Stomach (tissue), 9 donors: Measurements from ENCODE around the gene AQR. TPM values are rescaled to one million over a fixed set of nuclear protein-coding genes. Genes with fewer than 3 reads are reported as not detected.

Experiments used
- DNase-seq, 2 donors: peaks; one replicate each; pipeline versions ENCODE4 v3.0.0 to v3.0.0-alpha.2; 2013 to 2019
- H3K27ac ChIP-seq, 5 donors: fragments of 200-600 bp in 4 of 5; sonication (generic) in 4 of 5; one replicate each; pipeline ENCODE4 v1.5.1; 2013 to 2019; ENCODE audit warnings: mild to moderate bottlenecking in 1 of 5, moderate library complexity in 1 of 5
- H3K27me3 ChIP-seq, 3 donors: fragments of 200-600 bp; sonication (generic); one replicate each; pipeline ENCODE4 v1.5.1; 2017 to 2019; ENCODE audit warnings: mixed run types in 1 of 3
- H3K36me3 ChIP-seq, 4 donors: fragments of 200-600 bp; sonication (generic); 1 replicate in 3 of 4; 2 replicates in 1 of 4; pipeline ENCODE4 v1.5.1; 2016 to 2019
- H3K4me1 ChIP-seq, 4 donors: fragments of 200-600 bp; sonication (generic); one replicate each; pipeline ENCODE4 v1.5.1; 2016 to 2019
- H3K4me3 ChIP-seq, 4 donors: fragments of 200-600 bp; sonication (generic) in 3 of 4; one replicate each; pipeline ENCODE4 v1.5.1; 2016 to 2019; ENCODE audit warnings: mild to moderate bottlenecking in 1 of 4
- H3K9me3 ChIP-seq, 4 donors: fragments of 200-600 bp; sonication (generic); one replicate each; pipeline ENCODE4 v1.5.1; 2016 to 2019
- EP300 ChIP-seq: sonication (generic); formaldehyde crosslinking; IDR thresholded peaks from one replicate; pipeline ENCODE4 v1.6.1; 2017; ENCODE audit warnings: antibody characterized with exemption
- POLR2A ChIP-seq, 4 donors: fragments of 450-650 bp; IDR thresholded peaks; one replicate each; pipeline ENCODE4 v1.6.1; 2016; ENCODE audit warnings: antibody characterized with exemption in 4 of 4, control low read depth in 2 of 4, mild to moderate bottlenecking in 1 of 4, moderate library complexity in 1 of 4
- POLR2AphosphoS5 ChIP-seq, 3 donors: sonication (generic); formaldehyde crosslinking; IDR thresholded peaks; one replicate each; pipeline ENCODE4 v1.6.1; 2016; ENCODE audit warnings: antibody characterized with exemption in 3 of 3
- WGBS, 5 donors: extraction: QIAGEN DNeasy Blood & Tissue Kit in 3 of 5; methylation state at CpG; one replicate each; pipeline versions ENCODE4 v1.1.5 to v1.1.7; 2013 to 2018; 5-methylcytosine and 5-hydroxymethylcytosine counted together
- intact Hi-C: fragments of 100-400 bp; cut with DNase I; formaldehyde crosslinking; loops from one replicate; pipeline ENCODE4 v1.15.1; 2023; ENCODE audit warnings: low total_unique reads
- polyA plus RNA-seq, 3 donors: library from polyadenylated mRNA; stranded (reverse); fragments of 200-250 nt; gene quantifications; one replicate each; pipeline ENCODE4 v1.2.3, GENCODE V29; 2013
- total RNA-seq, 5 donors: library from RNA; depleted of rRNA; stranded (reverse); fragments of >200 nt; gene quantifications; one replicate each; pipeline versions ENCODE4 v1.1.0 to v1.2.3, GENCODE V29; 2014 to 2016
- TF ChIP-seq, protein P1 (sequence below), 7 experiments: fragments of 450-650 bp in 4 of 7; fragments of 200-600 bp in 3 of 7; sonication (generic) in 3 of 7; IDR thresholded peaks; one replicate each; pipeline ENCODE4 v1.5.1; 2016 to 2019; ENCODE audit warnings: antibody characterized with exemption in 7 of 7, control low read depth in 2 of 7, mild to moderate bottlenecking in 1 of 7
- donor health status: healthy with polysubstance abuse.
- donor health status: Bipolar disorder and iron deficiency.
- donor health status: healthy.

The AQR gene
- total and polyA plus RNA-seq, 8 donors, result 4.5 to 54.5 (median 9.6) TPM

DNA sequence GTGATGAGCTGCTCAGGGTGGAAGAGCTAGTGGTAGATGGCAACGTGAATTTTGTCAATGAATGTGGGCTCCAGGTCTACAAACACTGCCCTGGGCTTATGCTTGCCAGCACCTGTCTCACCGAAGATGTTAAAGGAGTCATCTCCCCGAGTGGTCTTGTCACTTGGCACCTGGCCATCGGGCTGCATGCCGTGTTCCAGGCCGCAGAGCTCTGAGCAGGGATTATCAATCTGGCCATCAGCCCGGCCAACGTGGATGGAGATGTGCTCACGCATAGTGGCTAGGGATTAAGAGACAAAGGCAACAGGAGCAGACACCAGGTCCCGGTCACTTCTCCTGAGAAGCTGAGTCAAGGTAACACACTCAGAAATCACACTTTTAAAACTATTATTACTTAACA, 119.4 kb downstream of the AQR start:
- Histone ChIP-seq H3K4me3 (no peak overlapping the region), H3K27ac (no peak overlapping the region), H3K9me3 (no peaks in the 10 kb centered on the region), H3K27me3 (no peaks in the 10 kb centered on the region), H3K4me1 (peaks cover 0 to 35% (median 19%) of the 10 kb centered on the region in 4 donors), H3K36me3 (peaks cover 0 to 9% (median 4%) of the 10 kb centered on the region in 4 donors)
- TF ChIP-seq, protein P1, sequence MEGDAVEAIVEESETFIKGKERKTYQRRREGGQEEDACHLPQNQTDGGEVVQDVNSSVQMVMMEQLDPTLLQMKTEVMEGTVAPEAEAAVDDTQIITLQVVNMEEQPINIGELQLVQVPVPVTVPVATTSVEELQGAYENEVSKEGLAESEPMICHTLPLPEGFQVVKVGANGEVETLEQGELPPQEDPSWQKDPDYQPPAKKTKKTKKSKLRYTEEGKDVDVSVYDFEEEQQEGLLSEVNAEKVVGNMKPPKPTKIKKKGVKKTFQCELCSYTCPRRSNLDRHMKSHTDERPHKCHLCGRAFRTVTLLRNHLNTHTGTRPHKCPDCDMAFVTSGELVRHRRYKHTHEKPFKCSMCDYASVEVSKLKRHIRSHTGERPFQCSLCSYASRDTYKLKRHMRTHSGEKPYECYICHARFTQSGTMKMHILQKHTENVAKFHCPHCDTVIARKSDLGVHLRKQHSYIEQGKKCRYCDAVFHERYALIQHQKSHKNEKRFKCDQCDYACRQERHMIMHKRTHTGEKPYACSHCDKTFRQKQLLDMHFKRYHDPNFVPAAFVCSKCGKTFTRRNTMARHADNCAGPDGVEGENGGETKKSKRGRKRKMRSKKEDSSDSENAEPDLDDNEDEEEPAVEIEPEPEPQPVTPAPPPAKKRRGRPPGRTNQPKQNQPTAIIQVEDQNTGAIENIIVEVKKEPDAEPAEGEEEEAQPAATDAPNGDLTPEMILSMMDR (IDR thresholded peaks at IDR 0.05), result no peak
- TF ChIP-seq EP300 (no peak), POLR2AphosphoS5 (IDR thresholded peaks at IDR 0.05) (no peak), POLR2A (IDR thresholded peaks at IDR 0.05) (no peak)
- peak in 1 of 2 donors; percentile 4 for DNase-seq
- 57 to 84% (median 69%) methylated on average over 10 of the region's 10 CpGs for WGBS, 5 donors
- intact Hi-C loops, result no loop called here

DNA sequence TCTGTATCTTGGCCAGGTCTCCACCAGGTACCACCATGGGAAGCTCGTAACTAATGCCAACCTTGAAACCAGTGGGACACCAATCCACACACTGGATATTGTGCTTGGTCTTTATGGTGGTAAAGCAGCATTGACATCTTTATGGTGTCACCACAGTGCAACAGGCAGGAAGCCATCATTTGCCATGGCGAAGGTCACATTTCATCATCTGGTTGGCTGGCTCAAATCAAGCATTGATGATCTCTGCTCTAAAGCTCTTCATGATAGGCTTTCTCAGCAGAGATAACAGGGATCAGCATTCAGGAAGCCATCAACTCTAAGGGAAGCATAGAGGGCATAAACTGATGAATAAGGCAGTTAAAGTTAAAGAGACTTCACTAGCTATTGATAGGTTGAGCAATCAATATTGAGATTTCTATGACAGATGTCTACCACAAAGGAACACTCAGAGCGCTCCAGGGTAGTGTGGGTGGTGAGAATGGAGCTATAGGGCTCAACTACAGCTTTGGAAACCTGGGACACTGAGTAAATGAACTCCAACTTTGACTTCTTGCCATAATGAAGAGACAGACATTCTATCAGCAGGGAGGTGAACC, 120.1 kb downstream of the AQR start:
- H3K4me1 ChIP-seq, result peaks cover 0 to 29% (median 16%) of the 10 kb centered on the region in 4 donors
- H3K27ac ChIP-seq, result no peak overlapping the region
- no peak for DNase-seq
- intact Hi-C loops, result no loop called here
- no peak overlapping the region for H3K4me3 ChIP-seq
- peaks cover 0 to 3% (median under 1%) of the 10 kb centered on the region in 4 donors for H3K36me3 ChIP-seq
- no peaks in the 10 kb centered on the region for H3K27me3 ChIP-seq
- 92 to 100% (median 98%) methylated on average over 3 of the region's 3 CpGs for WGBS, 5 donors
- H3K9me3 ChIP-seq, result no peaks in the 10 kb centered on the region
- no peak for TF ChIP-seq POLR2A (IDR thresholded peaks at IDR 0.05)
- TF ChIP-seq, protein P1 (IDR thresholded peaks at IDR 0.05), result no peak
- no peak for TF ChIP-seq POLR2AphosphoS5 (IDR thresholded peaks at IDR 0.05)
- no peak for TF ChIP-seq EP300

DNA sequence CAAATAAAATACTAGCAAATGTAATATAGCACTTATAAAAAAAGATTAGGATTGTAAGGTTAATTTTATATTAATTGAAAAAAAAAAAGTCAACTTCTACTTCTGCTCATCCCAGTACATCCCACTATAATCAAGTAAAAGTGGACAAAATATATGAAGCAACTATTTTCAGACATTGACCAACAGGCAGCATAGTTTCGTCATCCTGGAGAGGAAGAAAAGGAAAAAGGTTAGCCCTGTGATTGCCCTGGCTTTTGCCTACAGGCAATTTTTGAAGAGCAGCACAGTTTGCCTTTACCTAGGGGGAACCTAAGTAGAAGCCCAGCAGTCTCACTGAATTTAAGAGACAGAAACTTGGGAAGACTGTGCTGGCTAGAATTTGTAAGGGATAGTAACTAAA, 121.9 kb downstream of the AQR start:
- no peak for DNase-seq
- 84 to 90% (median 89%) methylated on average over 1 of the region's 1 CpG for WGBS, 5 donors
- H3K36me3 ChIP-seq, result no peaks in the 10 kb centered on the region
- H3K4me3 ChIP-seq, result no peak overlapping the region
- no peaks in the 10 kb centered on the region for H3K27me3 ChIP-seq
- intact Hi-C loops, result no loop called here
- peaks cover 0 to 10% (median 3%) of the 10 kb centered on the region in 4 donors for H3K4me1 ChIP-seq
- no peaks in the 10 kb centered on the region for H3K9me3 ChIP-seq
- H3K27ac ChIP-seq, result no peak overlapping the region
- TF ChIP-seq, protein P1 (IDR thresholded peaks at IDR 0.05), result no peak
- TF ChIP-seq POLR2A (IDR thresholded peaks at IDR 0.05) (no peak), EP300 (no peak)

DNA sequence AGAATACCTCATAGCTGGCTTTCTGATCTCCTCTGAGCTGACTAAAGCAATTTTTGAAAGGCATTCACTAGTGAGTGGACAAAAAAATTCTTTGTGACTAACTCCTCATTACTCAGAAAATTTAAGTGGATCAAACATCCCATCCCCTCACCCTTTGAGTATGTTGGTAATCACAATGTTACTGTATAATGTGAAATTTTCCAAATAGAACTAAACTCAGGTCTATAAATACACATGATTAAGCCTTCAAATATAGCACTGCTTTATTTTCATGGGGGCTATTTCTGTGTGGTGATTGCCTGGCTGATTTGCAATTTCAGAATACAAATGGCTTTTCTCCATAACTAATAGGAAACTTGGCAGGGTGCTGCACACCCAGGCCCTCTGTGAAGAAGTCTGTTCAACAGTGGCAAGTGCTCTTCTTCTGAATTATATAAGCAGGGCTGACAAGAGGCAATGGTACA, 128.2 kb downstream of the AQR start:
- Histone ChIP-seq H3K4me3 (no peak overlapping the region), H3K27me3 (no peaks in the 10 kb centered on the region), H3K27ac (no peak overlapping the region), H3K4me1 (no peaks in the 10 kb centered on the region), H3K36me3 (no peaks in the 10 kb centered on the region), H3K9me3 (no peaks in the 10 kb centered on the region)
- intact Hi-C loops, result no loop called here
- peak in 1 of 2 donors; percentile 36 for DNase-seq
- TF ChIP-seq POLR2A (IDR thresholded peaks at IDR 0.05), result no peak
- TF ChIP-seq, protein P1 (IDR thresholded peaks at IDR 0.05), result no peak
- TF ChIP-seq POLR2AphosphoS5 (IDR thresholded peaks at IDR 0.05), result no peak
- TF ChIP-seq EP300, result no peak
